H1 (cell line): ENCODE data around the gene TBX4. TPM values are rescaled to one million over a fixed set of nuclear protein-coding genes. Genes with fewer than 3 reads are reported as not detected.

Source experiments
- CTCF ChIA-PET: fragments of 300-600 bp; sonication (Branson Sonifier 250); formaldehyde crosslinking; loops from one replicate; lab custom pipeline; 2021; ENCODE audit not compliant: partially characterized antibody; lab: Charles Lee
- POLR2A ChIA-PET: fragments of 300-600 bp; sonication (Branson Sonifier 250); formaldehyde crosslinking; loops from one replicate; lab custom pipeline; 2021; ENCODE audit warnings: inconsistent platforms; ENCODE audit not compliant: partially characterized antibody; lab: Charles Lee
- DNase-seq, 2 experiments: peaks; one replicate each; pipeline versions ENCODE4 v3.0.0 to v3.0.0-alpha.2; 2010 to 2022; ENCODE audit warnings: low spot score in 2 of 2, low read depth in 1 of 2, mixed read lengths in 1 of 2
- FAIRE-seq: peaks from 2 replicates; lab custom pipeline; 2011; peaks lifted over from hg19 to GRCh38; lab: Jason Lieb, UNC
- H2AFZ ChIP-seq: 2 replicates; pipeline ENCODE4 v1.8.1; 2012; ENCODE audit warnings: low read length, inconsistent platforms
- H2AK5ac ChIP-seq: 2 replicates; pipeline ENCODE4 v1.6.1; 2013; ENCODE audit warnings: low read depth, low read length
- H2BK120ac ChIP-seq: replicated peaks from 2 replicates; pipeline ENCODE3; 2013; ENCODE audit warnings: low read depth, low read length, inconsistent platforms
- H2BK12ac ChIP-seq: 2 replicates; pipeline ENCODE4 v1.6.1; 2013; ENCODE audit warnings: low read depth, low read length
- H2BK15ac ChIP-seq: 2 replicates; pipeline ENCODE4 v1.6.1; 2013; ENCODE audit warnings: low read length
- H2BK20ac ChIP-seq: 2 replicates; pipeline ENCODE4 v1.6.1; 2013; ENCODE audit warnings: low read length
- H2BK5ac ChIP-seq: 2 replicates; pipeline ENCODE4 v1.6.1; 2013; ENCODE audit warnings: low read depth, low read length
- H3K14ac ChIP-seq: 2 replicates; pipeline ENCODE4 v1.6.1; 2013; ENCODE audit warnings: inconsistent platforms; ENCODE audit not compliant: insufficient read length
- H3K18ac ChIP-seq: 2 replicates; pipeline ENCODE4 v1.6.1; 2013; ENCODE audit warnings: low read length; ENCODE audit errors: extremely low read depth
- H3K23ac ChIP-seq: 2 replicates; pipeline ENCODE4 v1.6.1; 2013; ENCODE audit warnings: inconsistent platforms; ENCODE audit not compliant: insufficient read length
- H3K23me2 ChIP-seq: 2 replicates; pipeline ENCODE4 v1.6.1; 2013; ENCODE audit warnings: low read depth, low read length
- H3K27ac ChIP-seq: 2 replicates; pipeline ENCODE4 v1.6.1; 2011; ENCODE audit warnings: low read depth, low read length, inconsistent platforms
- H3K27me3 ChIP-seq, 4 experiments: replicated peaks in 1 of 4; 1 replicate in 1 of 4; 2 replicates in 3 of 4; pipeline versions ENCODE4 v1.6.1 to v1.8.1; 2011 to 2013; ENCODE audit warnings: low read length in 3 of 4, mild to moderate bottlenecking in 3 of 4, inconsistent platforms in 2 of 4, mixed read lengths in 2 of 4, moderate library complexity in 1 of 4; ENCODE audit not compliant: control insufficient read depth in 3 of 4, insufficient read depth in 3 of 4; ENCODE audit errors: extremely low read depth in 1 of 4
- H3K36me3 ChIP-seq, 4 experiments: 2 replicates each; pipeline versions ENCODE4 v1.6.1 to v1.8.1; 2011 to 2013; ENCODE audit warnings: mild to moderate bottlenecking in 4 of 4, low read length in 3 of 4, moderate library complexity in 2 of 4, control low read depth in 1 of 4, inconsistent platforms in 1 of 4; ENCODE audit not compliant: insufficient read depth in 4 of 4, control insufficient read depth in 2 of 4
- H3K4ac ChIP-seq: replicated peaks from 2 replicates; pipeline ENCODE3; 2013; ENCODE audit warnings: low read length, low read depth, mixed read lengths, inconsistent platforms; ENCODE audit not compliant: insufficient read length
- H3K4me1 ChIP-seq, 4 experiments: replicated peaks in 1 of 4; 1 replicate in 1 of 4; 2 replicates in 3 of 4; pipeline versions ENCODE4 v1.6.1 to v1.8.1; 2011 to 2013; ENCODE audit warnings: low read length in 3 of 4, inconsistent platforms in 2 of 4, mixed read lengths in 1 of 4; ENCODE audit not compliant: insufficient read depth in 4 of 4, control insufficient read depth in 3 of 4
- H3K4me2 ChIP-seq, 2 experiments: 2 replicates each; pipeline versions ENCODE4 v1.6.1 to v1.8.1; 2011 to 2013; ENCODE audit warnings: low read depth in 2 of 2, low read length in 2 of 2, control low read depth in 1 of 2, inconsistent platforms in 1 of 2, mild to moderate bottlenecking in 1 of 2; ENCODE audit not compliant: insufficient read depth in 1 of 2
- H3K4me3 ChIP-seq, 4 experiments: fragments of 200-600, 300-600 bp in 1 of 4; sonication (generic), shearing (Covaris generic), sonication (Bioruptor Twin) in 1 of 4; 2 replicates each; pipeline versions ENCODE4 v1.5.1 to v1.8.1; 2011 to 2016; ENCODE audit warnings: low read length in 4 of 4, low read depth in 3 of 4, control low read depth in 2 of 4, inconsistent platforms in 2 of 4, mild to moderate bottlenecking in 2 of 4, mixed read lengths in 1 of 4, moderate library complexity in 1 of 4; ENCODE audit not compliant: insufficient read depth in 2 of 4; ENCODE audit errors: extremely low read depth in 1 of 4
- H3K56ac ChIP-seq: replicated peaks from 2 replicates; pipeline ENCODE3; 2013; ENCODE audit warnings: low read depth, mild to moderate bottlenecking, mixed read lengths, low read length, inconsistent platforms; ENCODE audit not compliant: insufficient read length
- H3K79me1 ChIP-seq: 2 replicates; pipeline ENCODE4 v1.6.1; 2013; ENCODE audit warnings: low read depth, low read length, control low read depth
- H3K79me2 ChIP-seq, 2 experiments: 2 replicates each; pipeline versions ENCODE4 v1.6.1 to v1.8.1; 2012 to 2013; ENCODE audit warnings: low read length in 2 of 2, mild to moderate bottlenecking in 2 of 2, inconsistent platforms in 1 of 2; ENCODE audit not compliant: insufficient read depth in 2 of 2, control insufficient read depth in 1 of 2
- H3K9ac ChIP-seq, 4 experiments: replicated peaks in 1 of 4; 1 replicate in 1 of 4; 2 replicates in 3 of 4; pipeline versions ENCODE4 v1.6.1 to v1.8.1; 2011 to 2013; ENCODE audit warnings: low read depth in 3 of 4, low read length in 3 of 4, control low read depth in 2 of 4, mild to moderate bottlenecking in 2 of 4, moderate library complexity in 2 of 4, inconsistent platforms in 1 of 4; ENCODE audit errors: extremely low read depth in 1 of 4
- H3K9me3 ChIP-seq, 2 experiments: 2 replicates each; pipeline versions ENCODE4 v1.6.1 to v1.8.1; 2012 to 2013; ENCODE audit warnings: mild to moderate bottlenecking in 2 of 2, moderate library complexity in 2 of 2, control low read depth in 1 of 2, inconsistent platforms in 1 of 2, low read depth in 1 of 2, low read length in 1 of 2, mixed read lengths in 1 of 2; ENCODE audit not compliant: insufficient read depth in 2 of 2
- H4K20me1 ChIP-seq, 2 experiments: replicated peaks in 1 of 2; 2 replicates each; pipeline versions ENCODE3 to v1.8.1; 2011 to 2013; ENCODE audit warnings: inconsistent platforms in 2 of 2, low read length in 2 of 2, mild to moderate bottlenecking in 1 of 2; ENCODE audit not compliant: insufficient read depth in 2 of 2, control insufficient read depth in 1 of 2
- H4K5ac ChIP-seq: 2 replicates; pipeline ENCODE4 v1.6.1; 2013; ENCODE audit warnings: low read length, low read depth, mixed read lengths, inconsistent platforms; ENCODE audit not compliant: insufficient read length
- H4K8ac ChIP-seq: 2 replicates; pipeline ENCODE4 v1.8.0; 2013; ENCODE audit warnings: mild to moderate bottlenecking, moderate library complexity, low read length, inconsistent platforms; ENCODE audit not compliant: insufficient read depth; ENCODE audit errors: extremely low read depth
- H4K91ac ChIP-seq: replicated peaks from 2 replicates; pipeline ENCODE3; 2013; ENCODE audit warnings: low read length, mixed read lengths, inconsistent platforms; ENCODE audit not compliant: insufficient read length
- CTBP2 ChIP-seq: IDR thresholded peaks from 2 replicates; pipeline ENCODE4 v1.7.0; 2011; ENCODE audit warnings: borderline replicate concordance, mild to moderate bottlenecking, moderate library complexity, mixed read lengths, low read length; ENCODE audit not compliant: insufficient read depth, insufficient read length
- E2F6 ChIP-seq: IDR thresholded peaks from 2 replicates; pipeline ENCODE4 v1.6.1; 2012; ENCODE audit warnings: inconsistent platforms
- SUZ12 ChIP-seq: fragments of 200-600 bp; sonication (generic); IDR thresholded peaks from 2 replicates; pipeline ENCODE4 v1.6.1; 2012; ENCODE audit warnings: mild to moderate bottlenecking, inconsistent platforms, low read length, moderate library complexity, mixed read lengths
- WGBS, 2 experiments: shearing (Covaris generic) in 1 of 2; methylation state at CpG; one replicate each; pipeline versions ENCODE4 v1.1.6 to v1.1.7; 2013 to 2015; ENCODE audit warnings: low lambda C conversion rate in 2 of 2, mixed read lengths in 2 of 2, inconsistent platforms in 1 of 2, low coverage in 1 of 2, missing lambda C conversion rate in 1 of 2; ENCODE audit not compliant: insufficient replicate concordance in 2 of 2, insufficient coverage in 1 of 2, insufficient read length in 1 of 2; ENCODE audit errors: extremely low coverage in 1 of 2, missing lambda C conversion rate in 1 of 2; 5-methylcytosine and 5-hydroxymethylcytosine counted together
- polyA plus RNA-seq, 7 experiments: library from polyadenylated mRNA; depleted of rRNA in 3 of 7; stranded (reverse) in 5 of 7; unstranded in 2 of 7; fragments of >200 nt in 5 of 7; fragments of 200-250 nt in 2 of 7; gene quantifications; 1 replicate in 5 of 7; 2 replicates in 1 of 7; 4 replicates in 1 of 7; pipeline versions ENCODE4 v1.2.1 to v1.2.3, GENCODE V29; 2011 to 2013; ENCODE audit warnings: missing spikeins in 2 of 7, mixed read lengths in 2 of 7
- total RNA-seq: library from RNA; stranded (reverse); fragmentation: NEBNext Ultra II Directional; extraction: Animal tissue kit (Norgen Biotek cat#: 25700); gene quantifications from 2 replicates; pipeline ENCODE4 v1.2.1, GENCODE V29; 2021

Gene TBX4
- total and polyA plus RNA-seq, 2 of the 8 experiments (the other 6 are each of a cell fraction or from before 2014, with no cell fraction given) = 0.02 TPM; not detected in 1

GRCh38 chr17:61455324-61456060, 3.3 kb downstream of the TBX4 start:
- Histone ChIP-seq H4K8ac (no peak overlapping the region; the same call in 1 of the 2 replicates), H2AFZ (no peak overlapping the region), H2BK12ac (peak overlapping the region; percentile 68; the same call in 1 of the 2 replicates), H2BK120ac (no peak overlapping the region), H3K56ac (no peak overlapping the region), H3K27ac (no peak overlapping the region), H3K4me2 (peak overlapping the region; percentile 26 to 52; a peak in 2 of 4 replicates), H4K5ac (no peak overlapping the region), H3K9ac (no peak overlapping the region), H3K23ac (no peak overlapping the region), H4K20me1 (peaks cover 27 to 29% of the 10 kb centered on the region in 2 experiments), H2AK5ac (peak overlapping the region; percentile 61; the same call in 1 of the 2 replicates), H3K4me3 (peak overlapping the region in 1 of 4 experiments; percentile 28; a peak in 2 of 8 replicates), H3K36me3 (peaks cover 0 to 22% (median 0%) of the 10 kb centered on the region in 4 experiments; a peak in 1 of 8 replicates), H3K4me1 (peaks cover 2 to 36% (median 13%) of the 10 kb centered on the region in 4 experiments; a peak in 6 of 7 replicates), H3K27me3 (peaks cover 91 to 100% (median 97%) of the 10 kb centered on the region in 4 experiments), H2BK15ac (peak overlapping the region; percentile 96), H3K14ac (no peak overlapping the region), H4K91ac (no peak overlapping the region), H3K4ac (no peak overlapping the region), H2BK20ac (0 out of 2 replicates have a peak overlapping the region, but pooled peaks have one; percentile 28), H3K18ac (0 out of 2 replicates have a peak overlapping the region, but pooled peaks have one; percentile 27), H3K23me2 (peaks cover 4% of the 10 kb centered on the region; the same call in 1 of the 2 replicates), H2BK5ac (no peak overlapping the region), H3K9me3 (peaks cover 0 to 4% of the 10 kb centered on the region in 2 experiments; a peak in 1 of 4 replicates), H3K79me2 (no peaks in the 10 kb centered on the region), H3K79me1 (no peaks in the 10 kb centered on the region)
- POLR2A ChIA-PET = interaction anchor here (0.9 to 1.6 kb wide), 4 partner anchors 9 to 51 kb away, joined by 4 to 5 read pairs (median 4); no protein-coding TSS in a partner anchor
- WGBS, 2 experiments = 13% methylated on average over 18 of the region's 18 CpGs; no CpG with 5 or more reads in 1 of the 2 experiments
- FAIRE-seq (no peak), DNase-seq (peak in 1 of 2 experiments; percentile 68)
- TF ChIP-seq CTBP2 (peak; percentile 77), SUZ12 (0 out of 2 replicates have a peak, but pooled peaks have one; percentile 17), E2F6 (no peak)
- CTCF ChIA-PET = interaction anchor here (0.6 to 11.6 kb wide), 12 partner anchors 8 to 123 kb away, joined by 3 to 136 read pairs (median 4); no protein-coding TSS in a partner anchor
